Measurements from ENCODE around the gene ABL2.
"Not testable (repeated sequence)": the region's sequence is repeated elsewhere in the genome, so short reads cannot be mapped to it uniquely, and the experiment has no call there.

- TF ChIP-seq, protein P1, sequence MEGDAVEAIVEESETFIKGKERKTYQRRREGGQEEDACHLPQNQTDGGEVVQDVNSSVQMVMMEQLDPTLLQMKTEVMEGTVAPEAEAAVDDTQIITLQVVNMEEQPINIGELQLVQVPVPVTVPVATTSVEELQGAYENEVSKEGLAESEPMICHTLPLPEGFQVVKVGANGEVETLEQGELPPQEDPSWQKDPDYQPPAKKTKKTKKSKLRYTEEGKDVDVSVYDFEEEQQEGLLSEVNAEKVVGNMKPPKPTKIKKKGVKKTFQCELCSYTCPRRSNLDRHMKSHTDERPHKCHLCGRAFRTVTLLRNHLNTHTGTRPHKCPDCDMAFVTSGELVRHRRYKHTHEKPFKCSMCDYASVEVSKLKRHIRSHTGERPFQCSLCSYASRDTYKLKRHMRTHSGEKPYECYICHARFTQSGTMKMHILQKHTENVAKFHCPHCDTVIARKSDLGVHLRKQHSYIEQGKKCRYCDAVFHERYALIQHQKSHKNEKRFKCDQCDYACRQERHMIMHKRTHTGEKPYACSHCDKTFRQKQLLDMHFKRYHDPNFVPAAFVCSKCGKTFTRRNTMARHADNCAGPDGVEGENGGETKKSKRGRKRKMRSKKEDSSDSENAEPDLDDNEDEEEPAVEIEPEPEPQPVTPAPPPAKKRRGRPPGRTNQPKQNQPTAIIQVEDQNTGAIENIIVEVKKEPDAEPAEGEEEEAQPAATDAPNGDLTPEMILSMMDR (IDR thresholded peaks at IDR 0.05; ENCODE audit: extremely low read depth in 1 of 2, insufficient read depth in 1 of 2, low read depth in 1 of 2, low read length in 2 of 2) = not testable (repeated sequence)
- not testable (repeated sequence) for TF ChIP-seq POLR2A (IDR thresholded peaks at IDR 0.05; ENCODE audit: low read depth, low read length)
Observed at GRCh38 chr1:179138755-179139154, 90.7 kb downstream of the ABL2 start.

All from endothelial cell of umbilical vein (primary cell).